Measurements from ENCODE around the gene RTN4IP1. TPM values are rescaled to one million over a fixed set of nuclear protein-coding genes. Genes with fewer than 3 reads are reported as not detected.

RTN4IP1 gene
- 10 to 100 TPM in 8 of 9 donors, 1 to 10 TPM in 1; 6.9 to 21.8 (median 13.6) TPM for total RNA-seq
- polyA plus RNA-seq: 10 to 100 TPM; 11.8 to 23.3 TPM
- long read RNA-seq, donor 1, transcript RTN4IP1-201 (9 exons, 1,682 nt): major isoform, 16 of 19 reads
- long read RNA-seq, donor 1, partial matches to known transcripts: 0 of 19 reads
- long read RNA-seq, donor 1, other reads (novel, unspliced or antisense): 3 of 19 reads
- long read RNA-seq, donor 2, transcript RTN4IP1-201 (9 exons, 1,682 nt): major isoform, 37 of 40 reads
- long read RNA-seq, donor 2, partial matches to known transcripts: 0 of 40 reads
- long read RNA-seq, donor 2, other reads (novel, unspliced or antisense): 3 of 40 reads
- long read RNA-seq, donor 3, transcript RTN4IP1-201 (9 exons, 1,682 nt): major isoform, 9 of 10 reads
- long read RNA-seq, donor 3, partial matches to known transcripts: 0 of 10 reads
- long read RNA-seq, donor 3, other reads (novel, unspliced or antisense): 1 of 10 reads

- 0 to 1% (median 1%) methylated on average over 38 to 46 of the region's 46 CpGs for WGBS, 4 donors
- Histone ChIP-seq H3K36me3 (no peaks in the 10 kb centered on the region), H3K4me3 (peak within 1 kb of the TSS; percentile 61 to 97 (median 90)), H3K27me3 (no peaks in the 10 kb centered on the region), H3K4me1 (peaks cover 0 to 30% (median 14%) of the 10 kb centered on the region in 12 donors), H3K27ac (peak within 1 kb of the TSS in 11 of 12 donors; percentile 68 to 90 (median 80)), H3K9me3 (no peaks in the 10 kb centered on the region)
- ATAC-seq (peak; percentile 99 to 100 (median 100)), DNase-seq (peak; percentile 85 to 90 (median 88))
- intact Hi-C loops (cut with DNase I): loop anchor here in 1 of 10 donors (10.0 kb wide), 1 partner anchor 346 kb away; the partner anchor contains the start of gene CD24
- TF ChIP-seq CTCF (IDR thresholded peaks at IDR 0.05) (no peak), POLR2A (IDR thresholded peaks at IDR 0.05) (no peak)
Observed at GRCh38 chr6:106629103-106629858, at the start of gene RTN4IP1, which contains the start of gene QRSL1. TSS of gene RTN4IP1 (minus strand) at chr6:106629498. CDS start at chr6:106629021, 477 bp downstream. TSS of gene QRSL1 (plus strand) at chr6:106629578. CDS start at chr6:106629682, 104 bp downstream.

GRCh38 chr6:106677282-106677681 lies 48.0 kb upstream of the RTN4IP1 start:
- no peak for TF ChIP-seq POLR2A (IDR thresholded peaks at IDR 0.05)
- no peak for TF ChIP-seq CTCF (IDR thresholded peaks at IDR 0.05)
- H3K36me3 ChIP-seq: no peaks in the 10 kb centered on the region
- ATAC-seq: no peak
- no peak overlapping the region for H3K4me3 ChIP-seq
- no peaks in the 10 kb centered on the region for H3K27me3 ChIP-seq
- intact Hi-C loops (cut with DNase I): no loop called here
- WGBS, 4 donors: 75 to 82% (median 80%) methylated on average over 3 of the region's 3 CpGs
- no peaks in the 10 kb centered on the region for H3K4me1 ChIP-seq
- DNase-seq: no peak
- no peaks in the 10 kb centered on the region for H3K9me3 ChIP-seq
- no peak overlapping the region for H3K27ac ChIP-seq

- H3K9me3 ChIP-seq: no peaks in the 10 kb centered on the region
- H3K27me3 ChIP-seq: no peaks in the 10 kb centered on the region
- no peak overlapping the region for H3K4me3 ChIP-seq
- H3K27ac ChIP-seq: no peak overlapping the region
- intact Hi-C loops (cut with DNase I): no loop called here
- DNase-seq (no peak), ATAC-seq (no peak)
- no peaks in the 10 kb centered on the region for H3K36me3 ChIP-seq
- TF ChIP-seq POLR2A (IDR thresholded peaks at IDR 0.05): no peak
- TF ChIP-seq CTCF (IDR thresholded peaks at IDR 0.05): no peak
- H3K4me1 ChIP-seq: no peaks in the 10 kb centered on the region
Observed at GRCh38 chr6:106674541-106675229, 45.4 kb upstream of the RTN4IP1 start.
